NB4 (cell line): ENCODE results near the gene L3MBTL4.

Experiments
- DNase-seq: peaks from one replicate; pipeline ENCODE4 v3.0.0; 2010; ENCODE audit warnings: low read depth
- H3K4me3 ChIP-seq: one replicate; pipeline ENCODE4 v1.5.1; 2011; ENCODE audit warnings: mild to moderate bottlenecking, low read depth, low read length, moderate library complexity
- CTCF ChIP-seq: IDR thresholded peaks from one replicate; pipeline ENCODE4 v1.5.1; 2012; ENCODE audit warnings: low read depth, low read length
- MAX ChIP-seq: IDR thresholded peaks from 2 replicates; pipeline ENCODE4 v1.6.1; 2011; ENCODE audit warnings: low read depth, low read length
- MYC ChIP-seq: IDR thresholded peaks from 2 replicates; pipeline ENCODE4 v1.6.1; 2011; ENCODE audit warnings: low read depth, low read length
- POLR2A ChIP-seq: IDR thresholded peaks from 2 replicates; pipeline ENCODE4 v1.6.1; 2011; ENCODE audit warnings: mild to moderate bottlenecking; ENCODE audit not compliant: insufficient read length; ENCODE audit errors: extremely low read depth

L3MBTL4 gene

GRCh38 chr18:5937121-5937520, 477.6 kb downstream of the L3MBTL4 start:
- DNase-seq, result no peak
- TF ChIP-seq MYC, result no peak
- TF ChIP-seq MAX, result no peak
- TF ChIP-seq POLR2A, result no peak
- TF ChIP-seq CTCF, result no peak
- H3K4me3 ChIP-seq, result no peak overlapping the region

- TF ChIP-seq MYC, result no peak
- TF ChIP-seq CTCF, result no peak
- no peak for TF ChIP-seq MAX
- no peak for TF ChIP-seq POLR2A
- no peak overlapping the region for H3K4me3 ChIP-seq
- no peak for DNase-seq
Measured at GRCh38 chr18:5930789-5931188, 483.9 kb downstream of the L3MBTL4 start.

- DNase-seq, result no peak
- TF ChIP-seq CTCF (no peak), POLR2A (no peak), MAX (no peak), MYC (no peak)
Measured at GRCh38 chr18:5918205-5918858, 496.4 kb downstream of the L3MBTL4 start.

GRCh38 chr18:5914951-5915350, 499.8 kb downstream of the L3MBTL4 start:
- TF ChIP-seq CTCF (no peak), MYC (no peak), MAX (no peak), POLR2A (no peak)
- no peak for DNase-seq
- no peak overlapping the region for H3K4me3 ChIP-seq

More at GRCh38 chr18:5918205-5918858, 496.4 kb downstream of the L3MBTL4 start:
- no peak overlapping the region for H3K4me3 ChIP-seq

GRCh38 chr18:5914016-5914415, 500.7 kb downstream of the L3MBTL4 start:
- no peak for DNase-seq
- H3K4me3 ChIP-seq, result no peak overlapping the region
- TF ChIP-seq POLR2A (no peak), MAX (no peak), CTCF (no peak), MYC (no peak)

GRCh38 chr18:5912566-5912965, 502.1 kb downstream of the L3MBTL4 start:
- DNase-seq, result no peak
- no peak for TF ChIP-seq POLR2A
- TF ChIP-seq MYC, result no peak
- no peak for TF ChIP-seq CTCF
- no peak for TF ChIP-seq MAX
- H3K4me3 ChIP-seq, result no peak overlapping the region
